CD4-positive, alpha-beta T cell treated with Interleukin-6 at 100 ng/mL for 8 hours (primary cell): ENCODE measurements around the gene CDH13.

ENCODE experiments used
- DNase-seq: peaks from one replicate; pipeline ENCODE4 v3.0.0-alpha.2; 2020; ENCODE audit warnings: mixed read lengths, low spot score

Gene CDH13

GRCh38 chr16:83248735-83249463, 622.1 kb downstream of the CDH13 start:
- no peak for DNase-seq

- no peak for DNase-seq
Measured at GRCh38 chr16:83253521-83253920, 626.8 kb downstream of the CDH13 start.

GRCh38 chr16:83258366-83258928, 631.7 kb downstream of the CDH13 start:
- DNase-seq, result no peak

- no peak for DNase-seq
Measured at GRCh38 chr16:83266848-83267553, 640.2 kb downstream of the CDH13 start.

GRCh38 chr16:83268169-83268568, 641.4 kb downstream of the CDH13 start:
- no peak for DNase-seq

- no peak for DNase-seq
Measured at GRCh38 chr16:83269048-83269447, 642.3 kb downstream of the CDH13 start.

- no peak for DNase-seq
Measured at GRCh38 chr16:83269541-83269940, 642.8 kb downstream of the CDH13 start.

GRCh38 chr16:83270061-83270460, 643.3 kb downstream of the CDH13 start:
- no peak for DNase-seq

- no peak for DNase-seq
Measured at GRCh38 chr16:83270640-83271039, 643.9 kb downstream of the CDH13 start.

- DNase-seq, result no peak
Measured at GRCh38 chr16:83271123-83271522, 644.4 kb downstream of the CDH13 start.

- DNase-seq, result no peak
Measured at GRCh38 chr16:83271970-83272575, 645.3 kb downstream of the CDH13 start.

- DNase-seq, result no peak
Measured at GRCh38 chr16:83272843-83273242, 646.1 kb downstream of the CDH13 start.

GRCh38 chr16:83273504-83274173, 646.9 kb downstream of the CDH13 start:
- DNase-seq, result no peak

GRCh38 chr16:83279251-83279650, 652.5 kb downstream of the CDH13 start:
- no peak for DNase-seq

- DNase-seq, result no peak
Measured at GRCh38 chr16:83285921-83286320, 659.2 kb downstream of the CDH13 start.

GRCh38 chr16:83296505-83296904, 669.7 kb downstream of the CDH13 start:
- no peak for DNase-seq

GRCh38 chr16:83298541-83298940, 671.8 kb downstream of the CDH13 start:
- DNase-seq, result no peak

GRCh38 chr16:83300326-83300725, 673.6 kb downstream of the CDH13 start:
- no peak for DNase-seq

- no peak for DNase-seq
Measured at GRCh38 chr16:83301971-83302370, 675.2 kb downstream of the CDH13 start.

- no peak for DNase-seq
Measured at GRCh38 chr16:83302853-83303252, 676.1 kb downstream of the CDH13 start.

GRCh38 chr16:83305092-83305491, 678.3 kb downstream of the CDH13 start:
- no peak for DNase-seq

- no peak for DNase-seq
Measured at GRCh38 chr16:83306961-83307593, 680.3 kb downstream of the CDH13 start.
